Spleen (tissue), 7 donors: ENCODE results near the gene PHRF1.

Source experiments
- CTCF ChIP-seq, 11 experiments: fragments of 200-600 bp in 7 of 11; fragments of 450-650 bp in 4 of 11; sonication (generic) in 4 of 11; IDR thresholded peaks in 8 of 11; conservative IDR thresholded peaks in 3 of 11; 1 replicate in 7 of 11; 2 replicates in 4 of 11; pipeline versions ENCODE4 v1.4.0 to v1.8.0; 2016 to 2021; ENCODE audit warnings: antibody characterized with exemption in 11 of 11, inconsistent platforms in 4 of 11, mild to moderate bottlenecking in 1 of 11
- POLR2A ChIP-seq, 3 donors: fragments of 450-650 bp; IDR thresholded peaks; one replicate each; pipeline ENCODE4 v1.5.1; 2017; ENCODE audit warnings: antibody characterized with exemption in 3 of 3, mild to moderate bottlenecking in 1 of 3
- POLR2AphosphoS5 ChIP-seq, 3 donors: sonication (generic); formaldehyde crosslinking; IDR thresholded peaks; one replicate each; pipeline ENCODE4 v1.5.1; 2017; ENCODE audit warnings: antibody characterized with exemption in 3 of 3
- donor health status: DM: no; HTN: no; CAD: no; lungs with moderate emphysema.
- donor health status: DM: no; HTN: no; CAD: no.
- donor health status: DM: no; HTN: no; CAD: no.

GRCh38 chr11:567629-568292, 8.5 kb upstream of the PHRF1 start:
- TF ChIP-seq POLR2A (IDR thresholded peaks at IDR 0.05) (no peak), CTCF (IDR thresholded peaks at IDR 0.05 in 8 of 11, conservative IDR thresholded peaks at IDR 0.05 in 3 of 11) (no peak), POLR2AphosphoS5 (IDR thresholded peaks at IDR 0.05) (no peak)
